Mucosa of descending colon (tissue), 3 donors: ENCODE measurements around the gene MYOZ3. TPM values are rescaled to one million over a fixed set of nuclear protein-coding genes. Genes with fewer than 3 reads are reported as not detected.
A peak's percentile ranks its signal among the peaks of the same experiment; 100 is the strongest.

Experiments used
- ATAC-seq: fragments of 200-7000 bp; cut with Tn5 transposase; one replicate; pipeline ENCODE4 v1.9.1; 2020; ENCODE audit warnings: mild to moderate bottlenecking, moderate library complexity
- DNase-seq, 3 donors: peaks; one replicate each; pipeline ENCODE4 v3.0.0-alpha.2; 2020
- H3K36me3 ChIP-seq: fragments of 200-600 bp; one replicate; pipeline ENCODE4 v1.8.0; 2021; ENCODE audit warnings: low read depth, mild to moderate bottlenecking
- H3K4me1 ChIP-seq: fragments of 200-600 bp; one replicate; pipeline ENCODE4 v1.8.0; 2021; ENCODE audit warnings: low read depth, mild to moderate bottlenecking
- H3K4me3 ChIP-seq: fragments of 200-600 bp; one replicate; pipeline ENCODE4 v1.8.0; 2021; ENCODE audit warnings: mild to moderate bottlenecking
- H3K9me3 ChIP-seq: fragments of 200-600 bp; one replicate; pipeline ENCODE4 v1.8.0; 2021; ENCODE audit warnings: mild to moderate bottlenecking
- intact Hi-C, 2 donors: fragments of 100-400 bp; cut with DNase I in 1 of 2; cut with micrococcal nuclease in 1 of 2; formaldehyde crosslinking; loops; one replicate each; pipeline versions ENCODE4 v1.11.0 to v1.11.1; 2022; cut with DNase I, micrococcal nuclease
- total RNA-seq, 3 donors: library from RNA; stranded (reverse); fragmentation: NEBNext Ultra II Directional in 2 of 3; extraction: Animal tissue kit (Norgen Biotek cat#: 25700) in 2 of 3; gene quantifications; one replicate each; pipeline versions ENCODE4 v1.2.1 to v1.2.4, GENCODE V29; 2021 to 2023
- TF ChIP-seq, protein P1 (sequence below): fragments of 200-600 bp; IDR thresholded peaks from one replicate; pipeline ENCODE4 v1.8.0; 2022; ENCODE audit warnings: antibody characterized with exemption, mild to moderate bottlenecking
- donor health status: DM: no; HTN: no; CAD: no; lungs with moderate emphysema.
- donor health status: DM: no; HTN: no; CAD: no.
- donor health status: DM: no; HTN: yes; CAD: no.

MYOZ3 gene
- total RNA-seq, 3 donors from 2014 or later: 0.09 to 0.48 (median 0.35) TPM

DNA sequence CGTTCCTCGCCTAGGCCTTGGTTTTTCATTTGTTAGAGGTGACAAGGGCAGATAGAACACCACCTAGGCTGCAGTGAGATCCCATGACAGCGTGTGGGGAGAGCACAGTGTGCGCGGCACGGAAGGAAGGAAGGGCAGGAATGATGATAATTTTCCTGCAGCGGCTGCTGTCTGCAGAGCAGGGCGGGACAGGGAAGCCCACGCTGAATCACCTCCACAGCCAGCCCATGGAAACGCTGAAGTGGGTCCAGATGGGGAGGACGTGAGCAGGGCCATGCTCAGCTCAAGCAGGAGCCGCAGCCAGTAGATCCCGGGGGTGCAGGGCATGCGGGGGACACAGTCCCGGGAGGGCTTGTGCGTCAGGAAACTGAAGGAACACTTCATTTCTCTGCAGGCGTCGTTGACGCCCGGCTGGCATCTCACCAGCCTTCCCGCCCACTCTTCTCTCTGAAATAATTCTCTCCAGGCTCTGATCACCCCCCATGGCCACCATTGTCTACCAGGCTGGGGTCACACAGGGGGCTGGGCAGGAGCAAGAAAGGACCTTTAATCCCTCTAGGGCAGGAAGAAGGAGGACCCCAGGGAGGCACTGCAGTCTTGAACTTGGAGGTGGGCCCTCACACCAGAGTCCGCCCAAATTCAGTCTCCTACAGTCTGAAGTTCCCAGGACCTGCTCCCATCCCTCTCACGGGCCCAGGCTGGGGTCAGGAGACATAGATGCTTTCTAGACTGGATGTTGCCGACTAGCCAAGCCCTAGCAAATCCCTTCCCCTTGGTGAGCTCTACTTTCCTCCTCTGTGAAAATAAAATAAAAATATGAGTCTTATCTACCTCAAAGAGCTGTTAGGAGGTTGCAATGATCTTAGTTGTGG lies 41.5 kb upstream of the MYOZ3 start:
- DNase-seq: peak in 1 of 3 donors; percentile 21
- TF ChIP-seq, protein P1, sequence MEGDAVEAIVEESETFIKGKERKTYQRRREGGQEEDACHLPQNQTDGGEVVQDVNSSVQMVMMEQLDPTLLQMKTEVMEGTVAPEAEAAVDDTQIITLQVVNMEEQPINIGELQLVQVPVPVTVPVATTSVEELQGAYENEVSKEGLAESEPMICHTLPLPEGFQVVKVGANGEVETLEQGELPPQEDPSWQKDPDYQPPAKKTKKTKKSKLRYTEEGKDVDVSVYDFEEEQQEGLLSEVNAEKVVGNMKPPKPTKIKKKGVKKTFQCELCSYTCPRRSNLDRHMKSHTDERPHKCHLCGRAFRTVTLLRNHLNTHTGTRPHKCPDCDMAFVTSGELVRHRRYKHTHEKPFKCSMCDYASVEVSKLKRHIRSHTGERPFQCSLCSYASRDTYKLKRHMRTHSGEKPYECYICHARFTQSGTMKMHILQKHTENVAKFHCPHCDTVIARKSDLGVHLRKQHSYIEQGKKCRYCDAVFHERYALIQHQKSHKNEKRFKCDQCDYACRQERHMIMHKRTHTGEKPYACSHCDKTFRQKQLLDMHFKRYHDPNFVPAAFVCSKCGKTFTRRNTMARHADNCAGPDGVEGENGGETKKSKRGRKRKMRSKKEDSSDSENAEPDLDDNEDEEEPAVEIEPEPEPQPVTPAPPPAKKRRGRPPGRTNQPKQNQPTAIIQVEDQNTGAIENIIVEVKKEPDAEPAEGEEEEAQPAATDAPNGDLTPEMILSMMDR: no peak
- Histone ChIP-seq H3K4me1 (peaks cover 25% of the 10 kb centered on the region), H3K4me3 (no peak overlapping the region), H3K9me3 (no peaks in the 10 kb centered on the region), H3K36me3 (no peaks in the 10 kb centered on the region)
- intact Hi-C loops: no loop called here
- no peak for ATAC-seq

GRCh38 chr5:150621301-150621700 lies 39.8 kb upstream of the MYOZ3 start:
- TF ChIP-seq, protein P1: no peak
- DNase-seq (no peak), ATAC-seq (no peak)
- Histone ChIP-seq H3K36me3 (no peaks in the 10 kb centered on the region), H3K4me1 (peaks cover 16% of the 10 kb centered on the region), H3K9me3 (no peaks in the 10 kb centered on the region), H3K4me3 (no peak overlapping the region)
- intact Hi-C loops: no loop called here

- intact Hi-C loops: no loop called here
- no peak overlapping the region for H3K4me3 ChIP-seq
- H3K9me3 ChIP-seq: no peaks in the 10 kb centered on the region
- H3K36me3 ChIP-seq: no peaks in the 10 kb centered on the region
- DNase-seq: no peak
- H3K4me1 ChIP-seq: peaks cover 12% of the 10 kb centered on the region
- no peak for ATAC-seq
- TF ChIP-seq, protein P1: no peak
Observed at GRCh38 chr5:150622157-150622556, 38.9 kb upstream of the MYOZ3 start.

DNA sequence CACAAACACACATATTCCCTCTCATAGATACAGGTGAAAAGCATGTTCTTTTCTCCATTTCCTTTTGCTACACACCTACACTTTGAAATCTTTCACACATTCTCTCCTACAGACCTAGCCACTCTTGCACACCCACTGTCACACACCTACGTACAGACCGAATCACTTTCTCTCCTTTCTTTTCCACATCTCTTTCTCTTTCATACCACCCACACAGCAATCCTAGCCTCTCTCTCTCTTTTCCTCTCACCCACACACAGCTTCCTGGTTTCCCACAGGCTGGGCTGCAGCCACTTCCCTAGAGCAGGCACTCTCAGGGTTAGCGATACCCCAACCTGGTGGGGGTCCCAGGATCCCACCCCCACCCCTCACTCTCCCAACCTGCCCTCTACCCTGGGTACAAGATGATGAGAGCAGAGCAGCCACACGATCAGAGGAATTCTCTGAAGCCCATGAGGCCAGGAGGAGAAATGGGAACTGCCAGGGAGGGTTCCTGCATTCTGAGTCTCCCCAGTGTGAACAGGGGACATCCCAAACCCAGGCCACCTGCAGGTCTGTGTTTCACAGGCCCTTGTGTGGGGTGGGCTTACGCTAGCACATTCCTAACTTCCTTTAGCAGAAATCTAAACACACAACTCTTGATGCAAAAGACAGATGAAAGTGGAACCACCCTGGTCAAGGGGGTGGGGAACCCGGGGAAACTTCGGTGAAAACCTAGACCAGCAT lies 37.7 kb upstream of the MYOZ3 start:
- no peaks in the 10 kb centered on the region for H3K9me3 ChIP-seq
- H3K36me3 ChIP-seq: no peaks in the 10 kb centered on the region
- no peak for DNase-seq
- TF ChIP-seq, protein P1: no peak
- no peak overlapping the region for H3K4me3 ChIP-seq
- no peak for ATAC-seq
- H3K4me1 ChIP-seq: peaks cover 11% of the 10 kb centered on the region
- intact Hi-C loops: no loop called here

DNA sequence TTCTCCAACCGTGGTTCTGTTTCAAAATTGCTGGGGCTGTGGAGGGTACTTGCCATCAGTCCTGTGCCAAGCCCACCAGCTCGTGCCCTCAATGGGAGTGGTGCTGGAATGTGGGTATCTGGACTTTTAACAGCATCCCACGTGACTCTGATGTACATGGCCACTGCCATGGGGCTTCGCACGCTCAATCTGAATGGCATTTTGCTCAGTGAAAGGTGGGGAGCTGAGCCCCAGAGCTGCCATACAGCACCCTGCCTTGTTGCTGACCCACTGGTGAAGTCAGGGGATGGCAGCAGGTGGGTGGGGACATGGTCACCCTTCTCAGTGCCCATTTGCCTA lies 37.2 kb upstream of the MYOZ3 start:
- Histone ChIP-seq H3K4me1 (peaks cover 11% of the 10 kb centered on the region), H3K4me3 (no peak overlapping the region), H3K36me3 (no peaks in the 10 kb centered on the region), H3K9me3 (no peaks in the 10 kb centered on the region)
- ATAC-seq (no peak), DNase-seq (no peak)
- intact Hi-C loops: no loop called here
- TF ChIP-seq, protein P1: no peak
